HepG2 (cell line): ENCODE measurements around the gene TRIM9. TPM values are rescaled to one million over a fixed set of nuclear protein-coding genes. Genes with fewer than 3 reads are reported as not detected.

Experiments used
- BCLAF1 ChIP-seq: fragments of 450-650 bp; IDR thresholded peaks from 2 replicates; pipeline ENCODE4 v1.6.1; 2017; ENCODE audit warnings: mild to moderate bottlenecking
- CENPBD1 ChIP-seq: sonication (generic); formaldehyde crosslinking; IDR thresholded peaks from 2 replicates; pipeline ENCODE4 v1.8.0; 2022; ENCODE audit warnings: missing genetic modification reagents, low read depth, mild to moderate bottlenecking, borderline replicate concordance
- CSRNP1 ChIP-seq: sonication (generic); formaldehyde crosslinking; IDR thresholded peaks from 2 replicates; pipeline ENCODE4 v1.8.1; 2023; ENCODE audit warnings: mild to moderate bottlenecking, missing genetic modification reagents
- FOXA3 ChIP-seq: IDR thresholded peaks from 2 replicates; pipeline ENCODE4 v1.6.1; 2016; ENCODE audit warnings: missing genetic modification reagents, missing compliant biosample characterization
- GMEB2 ChIP-seq: IDR thresholded peaks from 2 replicates; pipeline ENCODE4 v1.6.1; 2016; ENCODE audit warnings: missing biosample characterization, missing genetic modification reagents, low read depth
- HMG20B ChIP-seq: conservative IDR thresholded peaks from 2 replicates; pipeline ENCODE4 v1.6.1; 2016; ENCODE audit warnings: missing genetic modification reagents, missing compliant biosample characterization
- KAT8 ChIP-seq: IDR thresholded peaks from 2 replicates; pipeline ENCODE4 v1.6.1; 2016; ENCODE audit warnings: missing genetic modification reagents, missing compliant biosample characterization
- MBD4 ChIP-seq: IDR thresholded peaks from 2 replicates; pipeline ENCODE4 v1.6.1; 2012; ENCODE audit warnings: low read length, inconsistent platforms, borderline replicate concordance
- MNT ChIP-seq: fragments of 450-650 bp; IDR thresholded peaks from 2 replicates; pipeline ENCODE4 v1.6.1; 2016
- SMC3 ChIP-seq: IDR thresholded peaks from 2 replicates; pipeline ENCODE4 v1.6.1; 2011; ENCODE audit warnings: low read length, improper control_type of control experiment
- ZGPAT ChIP-seq: IDR thresholded peaks from 2 replicates; pipeline ENCODE4 v1.6.1; 2016; ENCODE audit warnings: mild to moderate bottlenecking
- ZNF282 ChIP-seq: fragments of 450-650 bp; IDR thresholded peaks from 2 replicates; pipeline ENCODE4 v1.6.1; 2018; ENCODE audit not compliant: partially characterized antibody
- ZNF547 ChIP-seq: sonication (generic); formaldehyde crosslinking; IDR thresholded peaks from 2 replicates; pipeline ENCODE4 v1.5.1; 2020; ENCODE audit warnings: mild to moderate bottlenecking, missing genetic modification reagents
- ZNF7 ChIP-seq: IDR thresholded peaks from 2 replicates; pipeline ENCODE4 v1.6.1; 2016; ENCODE audit warnings: missing biosample characterization, missing genetic modification reagents
- polyA plus RNA-seq, 8 experiments: library from polyadenylated mRNA; depleted of rRNA in 3 of 8; stranded (reverse) in 7 of 8; unstranded in 1 of 8; fragments of >200 nt; fragmentation: Illumina TruSeq in 4 of 8; extraction: Trizol in 4 of 8; gene quantifications; 2 replicates each; pipeline versions ENCODE4 v1.2.1 to v1.2.3, GENCODE V29; 2011 to 2016; ENCODE audit warnings: low read depth in 4 of 8, missing spikeins in 1 of 8, mixed read lengths in 1 of 8; ENCODE audit not compliant: insufficient read depth in 1 of 8
- total RNA-seq, 5 experiments: library from RNA; depleted of rRNA; stranded (reverse); fragments of >200 nt; fragmentation: Illumina TruSeq; extraction: Trizol; gene quantifications; 2 replicates each; pipeline ENCODE4 v1.2.3, GENCODE V29; 2016; ENCODE audit warnings: low read depth in 1 of 5

TRIM9 gene
- total and polyA plus RNA-seq, 2 of the 13 experiments (the other 11 are each of a cell fraction or from before 2014, with no cell fraction given): 0.04 to 0.07 TPM

GRCh38 chr14:50935126-50936015, 159.5 kb downstream of the TRIM9 start (continued):
- peak; percentile 70 for TF ChIP-seq ZGPAT (CRISPR knock-in tag)
- peak; percentile 79; the same call in 1 of the 2 replicates for TF ChIP-seq MBD4
- 0 out of 2 replicates have a peak, but pooled peaks have one; percentile 7 for TF ChIP-seq SMC3
- TF ChIP-seq CENPBD1: no peak
- TF ChIP-seq CSRNP1 (CRISPR knock-in tag): no peak
- no peak for TF ChIP-seq MNT
- TF ChIP-seq GMEB2: no peak
- 0 out of 2 replicates have a peak, but pooled peaks have one; percentile 20 for TF ChIP-seq ZNF547 (CRISPR knock-in tag)
- TF ChIP-seq FOXA3 (CRISPR knock-in tag): peak; percentile 96
- peak; percentile 51; the same call in 1 of the 2 replicates for TF ChIP-seq HMG20B (CRISPR knock-in tag)
- TF ChIP-seq ZNF282: no peak
- no peak for TF ChIP-seq ZNF7 (CRISPR knock-in tag)
- no peak for TF ChIP-seq BCLAF1
- peak; percentile 56 for TF ChIP-seq KAT8 (CRISPR knock-in tag)
